NT2/D1 (cell line): Measurements from ENCODE around the gene C17orf75.

ENCODE experiments used
- DNase-seq: peaks from one replicate; pipeline ENCODE4 v3.0.0-alpha.2; 2011; ENCODE audit warnings: low read depth, low spot score
- H3K27me3 ChIP-seq: 2 replicates; pipeline ENCODE4 v1.6.0; 2011; ENCODE audit warnings: mild to moderate bottlenecking; ENCODE audit not compliant: insufficient read length, insufficient read depth
- H3K36me3 ChIP-seq: 2 replicates; pipeline ENCODE4 v1.6.1; 2011; ENCODE audit warnings: mild to moderate bottlenecking, low read length, mixed read lengths; ENCODE audit not compliant: insufficient read depth, insufficient read length
- H3K4me1 ChIP-seq: 2 replicates; pipeline ENCODE4 v1.5.1; 2011; ENCODE audit not compliant: insufficient read depth, insufficient read length
- H3K4me3 ChIP-seq: 2 replicates; pipeline ENCODE4 v1.5.1; 2011; ENCODE audit warnings: low read depth; ENCODE audit not compliant: insufficient read length
- H3K9ac ChIP-seq: 2 replicates; pipeline ENCODE4 v1.6.0; 2011; ENCODE audit warnings: low read depth; ENCODE audit not compliant: insufficient read length
- H3K9me3 ChIP-seq: 2 replicates; pipeline ENCODE4 v1.5.1; 2011; ENCODE audit warnings: mild to moderate bottlenecking, low read length; ENCODE audit not compliant: insufficient read depth
- SUZ12 ChIP-seq: IDR thresholded peaks from 2 replicates; pipeline ENCODE4 v1.6.1; 2011; ENCODE audit not compliant: insufficient read length, insufficient read depth; ENCODE audit errors: extremely low read depth
- YY1 ChIP-seq: IDR thresholded peaks from 2 replicates; pipeline ENCODE4 v1.6.1; 2011; ENCODE audit not compliant: insufficient read length, insufficient read depth
- ZNF274 ChIP-seq: IDR thresholded peaks from 2 replicates; pipeline ENCODE4 v1.6.1; 2011; ENCODE audit warnings: mild to moderate bottlenecking, low read depth, low read length

The C17orf75 gene

DNA sequence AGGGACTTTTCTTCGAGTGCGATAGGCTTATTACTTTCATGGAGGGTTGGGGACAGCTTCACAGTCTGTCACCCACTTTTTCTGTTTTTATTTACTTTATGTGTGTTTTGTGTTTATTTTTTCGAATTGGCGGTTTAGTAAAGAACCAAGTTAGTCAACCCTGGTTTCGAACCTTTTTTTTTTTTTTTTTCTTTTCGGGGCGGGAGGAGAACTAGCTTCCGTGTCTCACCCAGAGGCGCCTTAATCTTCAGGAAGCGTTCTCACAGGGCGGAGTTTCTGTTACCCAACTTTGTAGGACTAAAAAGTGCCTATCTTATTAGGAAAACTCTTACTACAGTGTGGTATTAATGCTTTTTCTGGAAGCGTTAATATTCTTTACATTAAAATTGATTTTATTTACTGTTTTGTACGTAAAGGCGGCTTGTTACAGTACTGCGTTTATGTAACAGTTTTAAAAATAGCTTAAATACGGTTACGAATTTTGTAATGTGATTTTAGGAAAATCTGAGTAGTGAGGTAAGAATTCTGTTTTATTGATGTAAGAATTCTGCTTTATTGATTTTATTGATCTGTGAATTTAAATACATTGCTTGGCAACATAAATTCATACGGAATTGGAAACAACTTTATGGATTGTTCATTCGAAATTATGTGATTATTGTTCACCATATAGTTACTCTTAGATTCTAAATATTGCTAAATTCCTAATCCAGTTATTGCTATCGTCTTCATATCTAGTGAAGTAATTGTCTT is 8.9 kb upstream of the C17orf75 start:
- no peaks in the 10 kb centered on the region for H3K27me3 ChIP-seq
- DNase-seq: no peak
- peaks cover 40% of the 10 kb centered on the region for H3K36me3 ChIP-seq
- H3K4me1 ChIP-seq: peaks cover 3% of the 10 kb centered on the region
- H3K9me3 ChIP-seq: no peaks in the 10 kb centered on the region
- H3K4me3 ChIP-seq: peak overlapping the region; percentile 89
- TF ChIP-seq ZNF274 (no peak), SUZ12 (no peak), YY1 (no peak)
- H3K9ac ChIP-seq: peak overlapping the region; percentile 92

DNA sequence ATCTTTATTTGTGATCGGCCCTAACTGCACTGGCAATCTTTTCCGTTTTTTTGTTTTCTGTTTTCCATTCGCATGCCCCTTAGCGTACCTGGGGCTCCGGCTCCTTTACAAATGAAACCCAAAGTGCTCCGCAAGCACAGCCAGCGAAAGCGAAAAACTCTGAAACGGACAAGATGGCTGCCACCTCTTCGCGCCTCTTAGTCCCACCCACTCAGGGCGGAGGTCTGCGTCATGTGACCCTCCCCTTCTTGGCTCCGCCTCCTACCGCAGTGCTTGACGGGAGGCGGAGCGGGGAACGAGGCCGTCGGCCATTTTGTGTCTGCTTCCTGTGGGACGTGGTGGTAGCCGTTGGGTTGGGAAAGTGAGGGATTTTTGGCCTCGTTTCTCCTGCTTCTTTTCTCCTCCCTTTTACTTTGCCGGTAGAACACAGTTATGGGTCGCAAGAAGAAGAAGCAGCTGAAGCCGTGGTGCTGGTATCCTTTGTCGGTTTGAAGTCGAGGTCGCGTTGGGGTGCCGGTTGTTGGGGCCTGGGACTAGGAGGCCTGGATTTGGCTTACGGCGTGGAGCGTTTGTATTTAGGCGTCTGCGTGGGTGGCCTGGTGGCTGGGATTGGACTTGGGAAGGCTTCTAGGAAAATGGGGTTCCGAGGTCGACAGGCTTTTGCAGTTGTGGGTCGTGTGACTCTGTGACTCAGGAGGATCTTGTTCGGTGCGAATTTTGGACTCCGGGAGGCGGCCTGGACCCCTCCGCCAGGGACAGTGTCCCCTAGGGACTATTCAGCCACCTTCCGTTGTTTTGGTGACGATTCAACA is 8.1 kb upstream of the C17orf75 start, which contains the start of gene ZNF207:
ZNF207 (plus strand) TSS at position 304 of the 812 bp plus-strand sequence; CDS start at position 433, 129 bp downstream.
- peak within 1 kb of the TSS; percentile 89 for H3K4me3 ChIP-seq
- peaks cover 3% of the 10 kb centered on the region for H3K4me1 ChIP-seq
- H3K9ac ChIP-seq: peak within 1 kb of the TSS; percentile 92
- peaks cover 33% of the 10 kb centered on the region for H3K36me3 ChIP-seq
- H3K9me3 ChIP-seq: no peaks in the 10 kb centered on the region
- peak; percentile 90 for DNase-seq
- TF ChIP-seq ZNF274 (no peak), YY1 (peak; percentile 91)
- no peaks in the 10 kb centered on the region for H3K27me3 ChIP-seq

DNA sequence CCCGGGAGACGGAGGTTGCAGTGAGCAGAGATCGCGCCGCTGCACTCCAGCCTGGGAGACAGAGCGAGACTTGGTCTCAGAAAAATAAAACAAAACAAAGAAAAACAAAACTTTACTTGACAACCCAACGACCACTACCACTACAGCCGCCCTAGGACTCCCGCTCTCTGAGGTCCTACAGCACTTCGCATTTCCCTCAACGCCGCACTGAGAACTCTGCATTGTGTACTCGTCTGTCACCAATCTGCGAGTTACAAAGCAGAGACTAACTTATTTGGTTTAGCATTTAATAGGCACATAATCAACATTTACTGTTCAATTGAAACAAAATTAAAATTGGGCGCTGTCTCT is 7.5 kb upstream of the C17orf75 start:
- peak overlapping the region; percentile 89 for H3K4me3 ChIP-seq
- H3K36me3 ChIP-seq: peaks cover 27% of the 10 kb centered on the region
- peak overlapping the region; percentile 92 for H3K9ac ChIP-seq
- H3K4me1 ChIP-seq: peaks cover 3% of the 10 kb centered on the region
- no peaks in the 10 kb centered on the region for H3K27me3 ChIP-seq
- TF ChIP-seq SUZ12 (no peak), ZNF274 (no peak), YY1 (no peak)
- no peaks in the 10 kb centered on the region for H3K9me3 ChIP-seq
- DNase-seq: no peak

DNA sequence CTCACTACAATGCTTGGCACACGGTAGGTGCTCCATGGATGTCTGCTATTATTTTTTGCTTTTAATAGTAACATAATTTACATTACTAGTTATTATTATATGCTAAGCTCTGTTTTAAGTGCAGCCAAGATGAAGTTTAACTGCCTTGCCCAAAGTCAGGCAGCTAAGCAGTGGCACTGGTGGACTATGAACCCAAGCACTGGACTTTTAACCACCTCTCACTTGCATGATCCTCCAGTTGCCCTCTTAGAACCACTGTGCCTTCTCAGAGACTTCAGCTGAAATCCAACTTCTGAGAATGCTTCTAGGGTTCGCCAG is 6.5 kb upstream of the C17orf75 start:
- no peak for DNase-seq
- TF ChIP-seq YY1 (no peak), SUZ12 (no peak), ZNF274 (no peak)
- Histone ChIP-seq H3K27me3 (no peaks in the 10 kb centered on the region), H3K4me1 (no peaks in the 10 kb centered on the region), H3K4me3 (no peak overlapping the region), H3K9ac (peak overlapping the region; percentile 9), H3K9me3 (no peaks in the 10 kb centered on the region), H3K36me3 (peaks cover 18% of the 10 kb centered on the region)

DNA sequence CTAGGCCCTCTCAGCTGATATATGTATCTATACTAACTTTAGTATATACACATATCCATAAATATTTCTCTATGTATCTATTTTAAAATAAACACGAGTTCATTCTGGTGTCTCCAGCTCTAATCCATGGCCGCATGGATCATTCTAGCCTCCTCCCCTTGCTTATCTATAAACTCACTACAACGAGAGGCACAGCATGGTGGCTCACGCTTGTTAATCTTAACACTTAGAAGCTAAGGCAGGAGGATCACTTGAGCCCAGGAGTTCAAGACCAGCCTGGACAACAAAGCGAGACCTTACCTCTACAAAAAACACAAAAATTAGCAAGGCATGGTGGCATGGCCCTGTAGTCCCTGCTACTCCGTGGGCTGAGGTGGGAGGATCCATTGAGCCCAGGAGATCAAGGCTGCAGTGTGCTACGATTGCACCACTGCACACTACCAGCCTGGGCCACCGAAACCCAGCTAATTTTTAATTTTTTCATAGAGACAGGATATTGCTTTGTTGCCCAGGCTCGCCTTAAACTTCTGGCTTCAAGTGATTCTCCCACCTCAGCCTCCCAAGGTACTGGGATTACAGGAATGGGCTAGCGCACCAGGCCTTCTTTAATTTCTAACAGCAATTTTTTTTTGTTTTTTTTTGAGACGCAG is 4.1 kb upstream of the C17orf75 start:
- H3K4me1 ChIP-seq: no peaks in the 10 kb centered on the region
- H3K9me3 ChIP-seq: no peaks in the 10 kb centered on the region
- no peak for DNase-seq
- H3K36me3 ChIP-seq: no peaks in the 10 kb centered on the region
- no peak overlapping the region for H3K9ac ChIP-seq
- no peak for TF ChIP-seq SUZ12
- TF ChIP-seq YY1: no peak
- no peak for TF ChIP-seq ZNF274
- no peaks in the 10 kb centered on the region for H3K27me3 ChIP-seq
- H3K4me3 ChIP-seq: no peak overlapping the region

DNA sequence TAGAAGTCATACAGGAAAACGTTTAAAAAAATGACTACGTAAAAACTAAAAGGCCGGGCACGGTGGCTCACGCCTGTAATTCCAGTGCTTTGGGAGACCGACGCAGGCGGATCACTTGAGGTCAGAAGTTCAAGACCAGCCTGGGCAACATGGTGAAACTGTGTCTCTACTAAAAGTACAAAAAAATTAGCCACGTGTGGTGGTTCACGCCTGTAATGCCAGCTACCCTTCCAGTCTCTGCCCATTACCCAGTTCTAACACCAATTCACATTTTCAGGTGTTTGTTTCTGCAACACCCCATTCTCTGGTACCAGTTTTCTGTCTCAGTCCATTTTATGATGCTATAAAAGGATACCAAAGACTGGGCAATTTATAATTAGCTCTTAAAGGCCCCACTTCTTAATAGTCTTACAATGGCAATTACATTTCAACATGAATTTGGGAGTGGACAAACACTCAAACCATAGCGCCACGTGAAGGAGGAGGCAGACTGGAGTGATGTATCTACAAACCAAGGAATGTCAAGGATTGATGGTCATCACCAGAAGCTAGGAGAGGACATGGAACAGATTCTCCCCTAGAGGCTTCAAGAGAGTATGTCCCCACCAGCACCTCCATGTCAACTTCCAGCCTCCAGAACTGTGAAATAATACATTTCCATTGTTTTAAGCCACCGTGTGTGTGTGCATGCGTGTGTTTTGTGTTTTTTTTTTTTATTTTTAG is 791 bp upstream of the C17orf75 start:
- DNase-seq: no peak
- H3K36me3 ChIP-seq: peaks cover 11% of the 10 kb centered on the region
- no peak overlapping the region for H3K4me3 ChIP-seq
- no peaks in the 10 kb centered on the region for H3K4me1 ChIP-seq
- no peaks in the 10 kb centered on the region for H3K9me3 ChIP-seq
- no peaks in the 10 kb centered on the region for H3K27me3 ChIP-seq
- TF ChIP-seq YY1 (no peak), SUZ12 (no peak), ZNF274 (no peak)
- peak overlapping the region; percentile 86 for H3K9ac ChIP-seq
